ENCODE data around the gene SORCS2.
"Not testable (repeated sequence)": the region's sequence is repeated elsewhere in the genome, so short reads cannot be mapped to it uniquely, and the experiment has no call there.

Gene SORCS2

DNA sequence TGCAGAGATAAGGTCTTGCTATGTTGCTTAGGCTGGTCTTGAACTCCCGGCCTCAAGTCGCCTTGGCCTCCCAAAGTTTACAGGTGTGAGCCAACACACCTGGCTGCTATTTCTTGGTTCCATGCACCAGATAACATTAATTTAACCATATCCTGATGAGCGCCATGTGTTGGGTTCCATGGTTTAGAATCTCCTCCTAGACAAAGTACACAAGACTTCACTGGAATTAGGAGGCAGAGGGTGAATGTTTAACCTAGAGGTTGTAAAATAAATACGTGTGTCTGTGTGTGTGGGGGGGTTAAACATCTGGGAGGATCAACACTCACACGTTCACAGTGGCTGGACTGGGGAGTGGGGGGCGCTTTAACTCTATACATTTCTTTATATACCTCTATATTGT lies 32.4 kb upstream of the SORCS2 start:
- in situ Hi-C loops (cut with HindIII; ENCODE audit: low sequenced_read_pairs): no loop called here

DNA sequence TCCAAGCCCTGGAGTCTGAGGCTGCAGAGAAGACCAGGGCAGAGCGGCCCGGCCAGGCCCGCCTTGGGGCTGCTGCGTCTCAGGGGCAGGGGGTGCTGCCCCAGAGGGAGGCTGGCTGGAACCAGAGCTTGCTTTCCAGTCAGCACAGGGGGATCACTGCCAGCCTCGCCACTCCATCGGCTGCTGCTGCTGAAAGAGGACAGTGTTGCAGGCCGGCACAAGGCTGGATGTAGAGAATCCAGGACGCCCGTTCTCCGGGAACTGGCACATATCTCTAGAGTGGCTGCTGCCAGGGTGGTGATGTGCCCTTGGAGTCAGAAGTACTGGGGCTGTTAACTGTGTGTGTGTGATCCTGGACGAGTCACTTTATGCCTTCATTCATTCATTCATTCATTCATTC lies 31.9 kb upstream of the SORCS2 start:
- in situ Hi-C loops (cut with HindIII; ENCODE audit: low sequenced_read_pairs): no loop called here

DNA sequence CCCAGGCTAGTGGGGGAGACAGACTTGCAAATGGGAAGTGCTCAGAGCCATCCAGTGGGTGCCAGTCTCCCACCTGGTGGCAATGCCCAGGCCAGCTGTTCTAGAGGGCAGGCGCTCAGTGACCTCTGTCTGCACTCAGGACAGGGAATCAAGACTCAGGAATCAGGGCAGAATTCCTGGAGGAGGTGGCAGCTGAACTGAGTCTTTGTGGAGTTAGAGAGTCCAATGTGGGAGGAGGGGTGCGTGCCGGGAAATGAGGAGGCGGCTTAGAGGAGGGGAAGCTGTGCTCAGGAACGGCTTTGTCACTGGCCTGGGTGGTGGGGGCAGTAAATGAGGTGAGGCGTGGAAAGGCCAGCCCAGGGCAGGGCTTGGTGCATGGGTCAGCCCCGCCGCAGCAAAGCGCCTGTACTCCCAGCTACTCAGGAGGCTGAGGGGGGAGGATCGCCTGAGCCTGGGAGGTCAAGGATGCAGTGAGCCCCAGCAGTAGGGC lies 31.3 kb upstream of the SORCS2 start:
- in situ Hi-C loops (cut with HindIII; ENCODE audit: low sequenced_read_pairs): no loop called here

DNA sequence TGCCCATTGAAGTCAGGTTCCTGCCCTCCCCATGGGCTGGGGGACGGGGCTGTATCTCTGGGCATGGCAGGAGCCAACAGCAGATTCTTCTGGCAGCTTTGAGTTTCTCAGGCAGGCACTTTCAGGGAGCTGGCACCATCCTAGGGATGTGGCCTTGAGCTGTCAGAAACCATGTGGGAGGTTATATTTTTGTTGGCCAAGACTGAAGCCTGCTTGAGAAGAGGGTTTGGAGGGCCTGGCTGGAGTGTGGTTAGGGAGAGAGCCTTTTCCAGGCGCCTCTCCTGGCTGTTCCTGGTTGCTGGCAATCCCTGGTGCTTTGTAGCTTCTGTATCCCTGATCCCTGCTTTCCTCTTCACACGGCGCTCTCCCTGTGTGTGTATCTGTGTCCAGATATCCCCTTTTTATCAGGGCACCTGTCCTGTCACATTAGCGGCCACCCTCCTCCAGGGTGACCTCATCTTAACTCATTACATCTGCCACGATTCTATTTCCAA lies 30.6 kb upstream of the SORCS2 start:
- in situ Hi-C loops (cut with HindIII; ENCODE audit: low sequenced_read_pairs): no loop called here

DNA sequence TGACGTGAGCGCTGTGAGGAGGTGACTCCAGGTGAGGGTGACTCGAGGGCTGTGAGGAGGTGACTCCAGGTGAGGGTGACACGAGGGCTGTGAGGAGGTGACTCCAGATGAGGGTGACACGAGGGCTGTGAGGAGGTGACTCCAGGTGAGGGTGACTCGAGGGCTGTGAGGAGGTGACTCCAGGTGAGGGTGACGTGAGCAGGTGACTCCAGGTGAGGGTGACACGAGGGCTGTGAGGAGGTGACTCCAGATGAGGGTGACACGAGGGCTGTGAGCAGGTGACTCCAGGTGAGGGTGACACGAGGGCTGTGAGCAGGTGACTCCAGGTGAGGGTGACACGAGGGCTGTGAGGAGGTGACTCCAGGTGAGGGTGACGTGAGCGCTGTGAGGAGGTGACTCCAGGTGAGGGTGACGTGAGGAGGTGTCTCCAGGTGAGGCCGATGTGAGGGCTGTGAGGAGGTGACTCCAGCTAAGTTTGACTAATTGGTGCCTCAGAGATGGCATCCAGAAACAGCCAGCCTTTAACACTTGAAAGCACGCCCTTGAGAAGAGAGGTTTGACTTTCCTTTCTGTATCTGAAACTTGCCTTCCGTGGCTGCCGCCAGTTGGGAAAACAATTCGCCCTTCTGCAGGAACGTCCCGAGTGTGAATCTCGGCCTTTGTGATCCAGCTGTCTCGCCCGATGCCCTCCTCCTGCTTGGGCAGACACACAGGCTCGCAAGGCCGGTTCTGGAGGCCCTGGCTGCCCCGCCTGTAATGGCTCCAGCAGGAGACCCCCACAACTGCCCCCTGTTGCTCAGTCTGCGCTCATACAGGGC lies 27.1 kb upstream of the SORCS2 start:
- in situ Hi-C loops (cut with HindIII; ENCODE audit: low sequenced_read_pairs): not testable (repeated sequence)

DNA sequence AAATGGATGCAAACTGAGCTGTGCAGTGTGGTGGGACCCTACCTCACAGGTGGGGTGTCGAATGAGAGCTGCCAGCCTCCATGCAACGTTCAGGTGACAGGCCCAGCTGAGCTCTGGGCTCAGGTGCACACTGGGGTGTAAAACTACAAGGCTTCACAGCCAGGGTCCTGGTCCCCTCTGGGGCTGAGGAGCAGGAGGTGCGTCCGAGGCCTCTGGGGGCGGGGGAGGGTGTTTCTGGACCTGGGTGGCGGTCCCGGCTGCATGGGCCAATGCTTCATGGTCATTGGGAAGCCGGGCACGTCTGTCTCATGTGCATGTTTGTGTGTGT lies 26.5 kb upstream of the SORCS2 start:
- in situ Hi-C loops (cut with HindIII; ENCODE audit: low sequenced_read_pairs): no loop called here

DNA sequence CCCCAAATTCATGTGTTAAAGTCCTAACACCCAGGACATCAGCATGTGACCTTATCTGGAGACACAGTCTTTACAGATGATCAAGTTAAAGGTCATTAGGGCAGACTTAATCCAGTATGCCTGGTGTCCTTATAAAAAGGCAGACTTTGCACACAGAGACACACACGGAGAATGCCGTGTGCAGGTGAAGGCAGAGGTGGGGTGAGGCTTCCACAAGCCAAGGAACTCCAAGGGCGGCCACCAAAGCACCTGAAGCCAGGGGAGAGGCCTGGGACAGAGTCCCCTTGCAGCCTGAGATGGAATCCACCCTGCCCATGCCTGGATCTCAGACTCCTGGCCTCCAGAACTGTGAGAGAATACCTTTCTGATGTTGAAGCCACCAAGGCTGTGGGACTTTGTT lies 26.1 kb upstream of the SORCS2 start:
- in situ Hi-C loops (cut with HindIII; ENCODE audit: low sequenced_read_pairs): no loop called here

DNA sequence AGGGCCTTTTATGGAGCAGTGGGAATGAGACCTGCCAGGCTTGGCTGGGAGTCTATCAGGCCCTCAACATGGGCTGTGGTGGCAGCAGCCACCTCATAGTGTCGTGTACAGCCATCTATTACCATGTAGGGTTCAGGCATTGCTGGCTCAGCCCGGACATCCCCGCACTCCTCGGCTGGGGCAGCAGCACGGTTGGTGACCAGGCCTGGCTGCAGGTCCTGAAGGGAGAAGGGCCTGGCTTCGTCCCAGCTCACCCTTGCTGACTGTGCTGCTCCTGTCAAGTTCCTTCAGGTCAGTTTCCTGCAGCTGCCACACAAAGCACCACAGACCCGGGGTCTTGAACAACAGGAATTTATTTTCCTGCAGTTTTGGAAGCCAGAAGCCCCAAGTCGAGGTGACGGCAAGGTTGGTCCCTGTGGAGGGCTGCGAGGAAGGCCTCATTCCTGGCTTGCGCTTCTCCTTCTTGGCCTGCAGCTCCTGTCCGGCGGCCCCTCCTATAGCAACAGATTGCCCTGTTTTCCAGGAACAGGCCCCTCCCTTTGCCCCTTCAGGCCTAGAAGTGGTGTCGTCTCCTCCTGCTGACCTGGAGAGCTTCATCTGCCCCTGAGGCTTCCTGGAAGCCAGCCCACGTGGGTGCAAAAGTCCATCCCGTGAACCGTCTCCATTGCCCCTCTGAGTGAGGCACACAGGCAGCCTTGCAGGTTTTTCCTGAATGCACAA lies 25.2 kb upstream of the SORCS2 start:
- in situ Hi-C loops (cut with HindIII; ENCODE audit: low sequenced_read_pairs): no loop called here

DNA sequence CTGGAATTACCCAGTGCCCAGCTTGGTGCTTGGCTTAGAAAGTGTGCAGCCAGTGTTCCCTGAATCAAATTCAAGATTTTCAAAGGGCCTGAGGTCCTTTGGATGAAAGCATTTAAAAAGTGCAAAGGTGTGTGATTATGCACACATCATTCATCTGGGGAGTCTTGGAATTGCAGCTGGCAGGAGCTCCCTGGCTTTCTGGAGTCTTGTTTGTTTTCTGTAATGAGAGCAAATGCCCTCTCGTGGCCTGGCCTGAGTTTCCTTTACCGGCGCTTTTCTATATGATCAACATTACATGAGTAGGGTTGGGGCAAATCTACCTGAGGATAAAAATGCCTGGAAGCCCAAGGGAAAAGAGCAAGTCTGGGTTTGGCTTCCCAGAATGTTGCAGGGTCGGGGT lies 24.6 kb upstream of the SORCS2 start:
- in situ Hi-C loops (cut with HindIII; ENCODE audit: low sequenced_read_pairs): no loop called here

DNA sequence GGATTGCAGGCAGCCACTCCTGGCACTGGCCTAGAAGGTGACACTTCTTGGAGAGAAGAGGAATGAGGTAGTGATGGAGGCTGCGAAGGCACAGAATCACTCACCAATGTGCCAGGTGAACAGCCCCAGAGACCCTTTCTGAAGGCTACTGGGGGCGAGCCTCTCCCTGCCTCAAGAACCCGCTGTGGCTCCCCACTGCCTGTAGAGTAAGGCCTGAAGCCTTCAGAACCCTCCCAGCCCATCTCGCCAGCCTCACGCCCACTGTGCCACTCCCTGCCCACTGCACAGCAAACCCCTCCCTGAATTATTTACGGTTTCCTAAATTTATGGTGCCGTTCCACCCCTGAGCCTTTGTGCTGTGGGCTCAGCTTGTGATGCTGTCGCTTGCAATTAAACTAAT lies 24.2 kb upstream of the SORCS2 start:
- in situ Hi-C loops (cut with HindIII; ENCODE audit: low sequenced_read_pairs): no loop called here

DNA sequence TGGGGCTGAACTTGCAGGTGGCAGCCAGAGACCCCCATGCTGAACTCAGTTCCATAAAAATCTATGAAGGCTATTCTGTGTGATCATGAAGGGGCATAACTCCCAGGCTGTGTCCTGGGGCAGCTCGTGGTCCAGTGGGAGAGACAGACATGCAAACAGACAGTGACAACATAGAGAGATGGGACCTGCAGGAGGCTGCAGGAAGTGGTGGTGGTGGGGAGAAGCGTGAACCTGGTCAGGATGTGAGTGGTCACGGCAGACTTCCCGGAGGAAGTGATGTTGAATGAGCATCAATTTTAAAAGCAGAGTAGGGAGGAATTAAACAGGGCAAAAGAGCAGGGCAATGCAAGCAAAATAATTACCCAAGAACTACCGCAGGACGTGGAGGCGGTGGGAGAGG lies 23.2 kb upstream of the SORCS2 start:
- in situ Hi-C loops (cut with HindIII; ENCODE audit: low sequenced_read_pairs): no loop called here

DNA sequence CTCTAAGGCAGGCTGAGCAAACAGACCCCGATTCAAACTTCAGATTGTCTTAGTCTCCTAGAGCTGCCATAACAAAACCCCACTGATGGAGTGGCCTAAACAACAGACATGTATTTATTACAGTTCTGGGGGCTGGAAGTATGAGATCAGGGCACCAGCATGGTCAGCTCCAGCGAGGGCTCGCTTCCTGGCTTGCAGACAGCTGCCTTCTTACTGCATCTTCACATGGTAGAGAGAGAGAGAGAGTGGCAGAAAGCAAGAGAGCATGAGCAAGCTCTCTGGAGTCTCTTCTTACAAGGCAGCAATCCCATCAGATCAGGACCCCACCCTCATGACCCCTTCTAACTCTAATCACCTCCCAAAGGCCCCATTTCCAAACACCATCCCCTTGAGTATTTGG lies 22.3 kb upstream of the SORCS2 start:
- in situ Hi-C loops (cut with HindIII; ENCODE audit: low sequenced_read_pairs): no loop called here

DNA sequence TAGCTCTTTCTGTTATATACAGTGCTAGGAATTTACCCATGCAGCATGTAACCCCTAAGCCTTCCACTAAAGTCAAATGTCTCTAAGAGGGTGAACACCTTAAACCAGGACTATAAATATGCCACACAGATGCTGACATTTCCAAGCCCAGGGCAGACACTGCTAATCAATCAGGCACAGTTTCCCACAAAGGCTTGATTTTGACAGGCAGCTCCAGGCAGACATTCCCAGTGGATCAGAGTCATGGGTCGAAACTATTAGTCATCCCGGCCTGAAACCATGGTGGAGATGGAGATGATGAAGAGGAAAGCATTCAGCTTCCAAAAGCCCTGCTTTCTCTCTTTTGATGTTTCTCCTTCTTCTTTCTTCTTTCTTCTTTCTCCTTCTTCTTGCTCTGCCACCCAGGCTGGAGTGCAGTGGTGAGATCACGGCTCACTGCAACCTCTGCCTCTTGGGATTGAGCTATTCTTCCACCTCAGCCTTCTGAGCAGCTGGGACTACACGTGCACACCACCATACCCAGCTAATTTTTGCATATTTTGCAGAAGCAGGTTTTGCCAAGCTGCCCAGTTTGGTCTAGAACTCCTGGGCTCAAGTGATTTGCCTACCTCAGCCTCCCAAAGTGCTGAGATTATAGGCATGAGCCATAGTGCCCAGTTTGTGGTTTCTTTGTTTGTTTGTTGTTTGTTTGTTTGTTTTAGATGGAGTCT lies 21.0 kb upstream of the SORCS2 start:
- in situ Hi-C loops (cut with HindIII; ENCODE audit: low sequenced_read_pairs): no loop called here

DNA sequence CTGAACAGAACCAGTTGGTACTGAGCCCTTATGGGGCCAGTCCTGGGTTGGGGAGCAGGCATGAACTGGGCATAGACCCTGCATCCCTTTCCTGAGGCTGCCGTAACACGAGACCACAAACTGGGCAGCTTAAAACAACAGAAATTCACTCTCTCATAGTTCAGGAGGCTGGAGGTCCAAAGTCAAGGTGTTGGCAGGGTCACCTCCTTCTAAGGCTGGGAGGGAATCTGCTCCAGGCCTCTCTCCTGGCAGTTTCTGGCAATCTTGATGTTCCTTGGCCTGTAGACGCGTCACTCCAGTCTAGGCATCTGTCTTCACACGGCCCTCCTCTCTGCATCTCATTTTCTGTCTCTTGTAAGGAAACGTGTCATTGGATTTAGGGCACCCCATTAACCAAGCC lies 19.8 kb upstream of the SORCS2 start:
- in situ Hi-C loops (cut with HindIII; ENCODE audit: low sequenced_read_pairs): no loop called here

DNA sequence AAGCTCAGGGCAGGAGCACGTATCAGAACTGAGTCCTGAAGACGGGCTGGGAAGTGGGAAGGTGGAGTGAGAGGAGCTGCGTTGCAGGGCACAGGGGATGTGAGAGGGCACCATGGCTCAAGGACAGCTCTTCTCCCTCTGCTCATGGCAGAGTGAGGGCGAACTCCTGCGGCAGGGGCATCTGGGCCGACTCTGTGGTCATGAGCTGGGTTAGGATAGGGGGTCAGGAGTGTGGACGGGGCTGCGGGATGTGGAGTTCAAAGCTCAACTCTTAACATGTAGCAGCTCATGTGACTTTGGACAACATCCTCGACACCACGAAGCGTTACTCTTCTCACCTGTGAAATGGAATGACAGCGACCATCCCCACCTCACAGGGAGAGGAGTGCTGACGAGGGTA lies 19.4 kb upstream of the SORCS2 start:
- in situ Hi-C loops (cut with HindIII; ENCODE audit: low sequenced_read_pairs): no loop called here

DNA sequence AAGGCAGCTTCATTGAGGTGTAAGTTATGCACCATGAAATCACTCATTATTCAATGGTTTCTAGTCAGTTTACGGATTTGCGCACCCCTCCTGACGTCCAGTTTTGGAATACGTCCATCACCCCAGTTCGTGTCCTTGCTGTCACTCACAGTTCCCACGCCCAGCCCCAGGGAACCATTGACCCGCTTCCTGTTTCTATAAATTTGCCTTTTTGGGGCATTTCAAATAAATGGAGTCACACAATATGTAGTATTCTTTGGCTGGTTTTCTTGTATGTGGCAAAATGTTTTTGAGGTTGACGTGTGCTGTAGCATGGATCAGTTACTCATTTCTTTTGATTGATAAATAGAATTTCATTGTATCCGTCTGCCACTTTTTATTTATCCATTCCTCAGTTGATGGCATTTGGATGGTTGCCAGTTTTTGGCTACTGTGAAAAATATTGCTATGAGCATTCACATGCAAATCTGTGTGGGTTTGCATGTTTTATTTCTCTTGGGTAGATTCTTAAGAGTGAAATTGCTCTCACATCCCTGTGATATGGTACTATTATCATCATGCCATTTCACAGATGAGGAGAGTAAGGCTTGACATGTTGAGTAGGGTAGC lies 18.4 kb upstream of the SORCS2 start:
- in situ Hi-C loops (cut with HindIII; ENCODE audit: low sequenced_read_pairs): no loop called here

DNA sequence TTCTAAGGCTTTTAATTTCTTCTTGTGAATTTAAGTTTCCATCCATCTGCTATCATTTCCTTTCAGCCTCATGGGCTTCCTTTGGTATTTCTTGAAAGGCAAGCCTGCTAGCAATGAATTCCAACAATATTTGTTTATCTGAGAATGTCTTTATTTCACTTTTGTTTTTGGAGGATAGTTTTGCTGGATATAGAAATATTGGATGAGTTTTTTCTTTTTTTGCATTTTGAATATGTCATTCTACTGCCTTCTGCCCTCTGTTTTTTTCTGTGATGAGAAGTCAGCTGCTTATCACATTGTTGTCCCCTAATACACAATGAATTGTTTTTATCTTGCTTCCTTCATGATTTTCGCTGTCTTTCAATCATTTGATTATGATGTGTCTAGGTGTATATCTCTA lies 13.2 kb upstream of the SORCS2 start:
- in situ Hi-C loops (cut with HindIII; ENCODE audit: low sequenced_read_pairs): no loop called here

DNA sequence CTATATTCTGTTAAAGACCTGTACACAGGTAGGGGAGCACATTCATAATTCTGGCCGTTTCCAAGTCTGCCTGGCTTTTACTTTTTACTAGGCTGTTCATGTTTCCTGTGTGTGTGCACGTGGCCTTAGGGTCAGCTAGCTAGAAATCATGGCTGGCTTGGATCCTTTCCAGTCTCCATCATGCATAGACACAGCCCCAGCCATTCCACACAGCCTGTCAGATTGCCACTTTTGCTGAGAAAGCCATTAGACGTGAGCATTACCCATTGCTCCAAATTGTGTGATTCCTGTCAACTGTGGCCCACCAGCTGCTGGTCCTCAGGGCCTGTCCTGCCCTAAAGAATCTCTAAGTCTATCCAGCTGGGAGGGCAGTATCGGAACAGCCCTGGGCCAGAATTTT lies 11.4 kb upstream of the SORCS2 start:
- in situ Hi-C loops (cut with HindIII; ENCODE audit: low sequenced_read_pairs): no loop called here

DNA sequence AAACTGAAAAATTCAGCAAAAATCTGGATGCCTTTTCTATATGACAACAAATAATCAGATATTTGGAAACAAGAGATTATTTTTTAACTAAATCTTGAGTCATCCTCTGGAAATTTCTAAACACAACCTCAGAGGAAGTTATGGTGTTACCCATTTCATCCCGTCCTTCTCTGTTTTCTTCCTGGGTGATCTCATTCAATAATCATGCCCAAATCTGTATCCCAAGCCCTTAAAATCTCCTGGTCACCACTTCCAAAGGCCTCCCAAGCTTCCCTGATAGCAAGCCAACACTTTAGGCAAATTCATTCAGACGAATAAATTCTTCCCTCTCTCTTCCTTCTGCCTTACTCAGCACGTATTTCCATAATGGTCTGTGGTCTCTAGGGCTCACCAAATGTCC lies 9.7 kb upstream of the SORCS2 start:
- in situ Hi-C loops (cut with HindIII; ENCODE audit: low sequenced_read_pairs): no loop called here

DNA sequence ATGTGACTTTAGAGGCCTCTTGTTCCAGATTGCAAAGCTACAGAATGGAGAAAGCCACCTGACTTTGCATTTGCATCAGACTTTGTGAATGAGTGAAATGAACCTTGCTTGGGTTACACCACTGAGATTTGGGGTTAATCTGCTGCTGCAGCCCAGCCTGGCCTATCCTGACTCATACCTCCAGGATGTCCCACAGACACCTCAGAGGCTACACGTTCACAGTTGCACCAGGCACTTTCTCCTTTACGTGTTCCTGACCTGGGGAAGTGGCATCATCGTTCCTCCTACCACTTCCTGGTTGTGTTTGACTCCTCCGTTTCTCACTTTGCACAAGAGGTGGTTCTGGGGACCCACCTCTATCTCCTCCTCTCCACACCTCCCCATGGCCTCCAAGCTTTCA lies 9.2 kb upstream of the SORCS2 start:
- in situ Hi-C loops (cut with HindIII; ENCODE audit: low sequenced_read_pairs): no loop called here

DNA sequence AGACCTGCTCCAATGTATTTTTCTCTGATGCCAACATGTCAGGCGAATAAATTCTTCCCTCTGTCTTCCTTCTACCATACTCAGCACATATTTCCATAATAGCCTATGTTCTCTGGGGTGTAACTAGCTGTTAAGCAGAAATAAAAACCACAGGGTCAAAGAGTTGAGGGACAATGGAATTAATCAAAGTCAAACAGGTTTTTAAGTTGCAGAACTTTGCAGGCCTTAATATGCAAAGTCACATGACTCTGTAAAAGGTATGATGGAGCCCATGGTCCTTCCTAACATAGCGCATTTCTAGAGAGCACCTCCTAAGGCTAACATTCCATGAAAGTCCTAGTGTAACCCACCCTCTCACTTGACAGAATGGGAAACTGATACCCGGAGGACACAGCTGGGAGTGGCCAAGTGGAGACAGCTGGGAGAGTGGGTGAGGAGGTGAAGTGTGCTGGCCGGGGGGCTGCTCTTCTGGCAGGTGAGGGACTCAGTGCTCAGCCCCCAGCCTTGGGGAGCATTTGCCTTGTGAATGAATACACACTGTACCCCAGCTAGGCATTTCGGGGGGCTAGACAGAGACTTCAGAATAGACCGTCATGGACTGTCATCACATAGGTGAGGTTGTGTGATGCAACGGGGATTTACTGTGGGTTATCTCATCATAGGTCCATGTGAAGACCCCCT lies 8.4 kb upstream of the SORCS2 start:
- in situ Hi-C loops (cut with HindIII; ENCODE audit: low sequenced_read_pairs): no loop called here

Measured in DLD1 (cell line).